CD4-positive, alpha-beta T cell treated with Interleukin-1 beta for 1 hour (primary cell): Measurements from ENCODE around the gene NSMCE1.

Experiments used
- DNase-seq, 2 donors: peaks; one replicate each; pipeline ENCODE4 v3.0.0-alpha.2; 2020 to 2022

The NSMCE1 gene

GRCh38 chr16:27228621-27229501, 39.7 kb downstream of the NSMCE1 start:
- no peak for DNase-seq

GRCh38 chr16:27228045-27228444, 40.5 kb downstream of the NSMCE1 start:
- no peak for DNase-seq

GRCh38 chr16:27226976-27227705, 41.4 kb downstream of the NSMCE1 start:
- DNase-seq, result no peak

GRCh38 chr16:27226476-27226875, 42.1 kb downstream of the NSMCE1 start:
- DNase-seq, result no peak

GRCh38 chr16:27225536-27226360, 42.8 kb downstream of the NSMCE1 start:
- DNase-seq, result no peak

- no peak for DNase-seq
Measured at GRCh38 chr16:27224741-27225300, 43.8 kb downstream of the NSMCE1 start.

GRCh38 chr16:27224271-27224737, 44.3 kb downstream of the NSMCE1 start:
- no peak for DNase-seq

- no peak for DNase-seq
Measured at GRCh38 chr16:27223701-27224100, 44.9 kb downstream of the NSMCE1 start.

- no peak for DNase-seq
Measured at GRCh38 chr16:27223226-27223610, 45.4 kb downstream of the NSMCE1 start.

- no peak for DNase-seq
Measured at GRCh38 chr16:27222249-27223225, 46.0 kb downstream of the NSMCE1 start.

GRCh38 chr16:27221576-27222248, 46.9 kb downstream of the NSMCE1 start:
- DNase-seq, result no peak

GRCh38 chr16:27220991-27221390, 47.6 kb downstream of the NSMCE1 start:
- DNase-seq, result no peak

- DNase-seq, result no peak
Measured at GRCh38 chr16:27220527-27220926, 48.0 kb downstream of the NSMCE1 start.

GRCh38 chr16:27220120-27220519, 48.5 kb downstream of the NSMCE1 start:
- no peak for DNase-seq

GRCh38 chr16:27219161-27219560, 49.4 kb downstream of the NSMCE1 start:
- DNase-seq, result no peak

GRCh38 chr16:27218756-27219155, 49.8 kb downstream of the NSMCE1 start:
- no peak for DNase-seq

GRCh38 chr16:27217256-27217655, 51.3 kb downstream of the NSMCE1 start:
- no peak for DNase-seq

- no peak for DNase-seq
Measured at GRCh38 chr16:27216297-27216885, 52.2 kb downstream of the NSMCE1 start.

- DNase-seq, result no peak
Measured at GRCh38 chr16:27215660-27216059, 52.9 kb downstream of the NSMCE1 start.
